MM.1S (cell line): ENCODE data around the gene RAB3D.

Experiments used
- DNase-seq: peaks from one replicate; pipeline ENCODE4 v3.0.0-alpha.2; 2015
- H2AFZ ChIP-seq: fragments of 300-600 bp; sonication (generic); 2 replicates; pipeline ENCODE4 v1.6.0; 2016; ENCODE audit warnings: antibody characterized with exemption, low read length
- H3F3A ChIP-seq: fragments of 300-600 bp; sonication (generic); 2 replicates; pipeline ENCODE4 v1.6.1; 2016; ENCODE audit warnings: mild to moderate bottlenecking, antibody characterized with exemption, low read length, moderate library complexity, mixed read lengths; ENCODE audit not compliant: insufficient read depth
- H3K27ac ChIP-seq: fragments of 300-600 bp; sonication (generic); 2 replicates; pipeline ENCODE4 v1.5.1; 2016; ENCODE audit warnings: mild to moderate bottlenecking, low read length
- H3K27me3 ChIP-seq: fragments of 300-600 bp; sonication (generic); replicated peaks from 2 replicates; pipeline ENCODE4 v1.6.0; 2016; ENCODE audit warnings: low read length; ENCODE audit not compliant: insufficient read depth
- H3K36me3 ChIP-seq: fragments of 300-600 bp; sonication (generic); replicated peaks from 2 replicates; pipeline ENCODE4 v1.6.1; 2016; ENCODE audit warnings: mild to moderate bottlenecking, low read length, mixed read lengths; ENCODE audit not compliant: insufficient read depth
- H3K4me1 ChIP-seq: fragments of 300-600 bp; sonication (generic); 2 replicates; pipeline ENCODE4 v1.6.1; 2016; ENCODE audit warnings: low read length, mixed read lengths
- H3K4me2 ChIP-seq: fragments of 300-600 bp; sonication (generic); 2 replicates; pipeline ENCODE4 v1.6.0; 2016; ENCODE audit warnings: low read depth, low read length
- H3K4me3 ChIP-seq: fragments of 300-600 bp; sonication (generic); 2 replicates; pipeline ENCODE4 v1.5.1; 2016; ENCODE audit warnings: low read length, mixed read lengths
- H3K79me2 ChIP-seq: fragments of 300-600 bp; sonication (generic); 2 replicates; pipeline ENCODE4 v1.6.1; 2016; ENCODE audit warnings: mixed run types, low read length, mixed read lengths
- H3K9ac ChIP-seq: fragments of 300-600 bp; sonication (generic); 2 replicates; pipeline ENCODE4 v1.6.1; 2016; ENCODE audit warnings: low read length, mixed read lengths
- H3K9me2 ChIP-seq: fragments of 300-600 bp; sonication (generic); replicated peaks from 2 replicates; pipeline ENCODE4 v1.6.1; 2016; ENCODE audit warnings: mild to moderate bottlenecking, low read length, mixed read lengths; ENCODE audit not compliant: insufficient read depth
- H3K9me3 ChIP-seq: fragments of 300-600 bp; sonication (generic); replicated peaks from 2 replicates; pipeline ENCODE4 v1.6.1; 2016; ENCODE audit warnings: mild to moderate bottlenecking, low read length, mixed read lengths; ENCODE audit not compliant: insufficient read depth
- H4K20me1 ChIP-seq: fragments of 300-600 bp; sonication (generic); 2 replicates; pipeline ENCODE4 v1.6.1; 2016; ENCODE audit warnings: mild to moderate bottlenecking, low read length, moderate library complexity, mixed read lengths; ENCODE audit not compliant: insufficient read depth
- EZH2 ChIP-seq: fragments of 300-600 bp; sonication (generic); optimal IDR thresholded peaks from 2 replicates; pipeline ENCODE3; 2017; ENCODE audit warnings: low read depth, mild to moderate bottlenecking, antibody characterized with exemption, low read length, mixed read lengths
- EZH2phosphoT487 ChIP-seq: fragments of 300-600 bp; sonication (generic); IDR thresholded peaks from 2 replicates; pipeline ENCODE4 v1.6.1; 2018; ENCODE audit warnings: antibody characterized with exemption, low read length
- TF ChIP-seq, protein P1 (sequence below): fragments of 300-600 bp; sonication (generic); IDR thresholded peaks from 2 replicates; pipeline ENCODE4 v1.5.1; 2016; ENCODE audit warnings: antibody characterized with exemption, low read length, mixed read lengths

Gene RAB3D

DNA sequence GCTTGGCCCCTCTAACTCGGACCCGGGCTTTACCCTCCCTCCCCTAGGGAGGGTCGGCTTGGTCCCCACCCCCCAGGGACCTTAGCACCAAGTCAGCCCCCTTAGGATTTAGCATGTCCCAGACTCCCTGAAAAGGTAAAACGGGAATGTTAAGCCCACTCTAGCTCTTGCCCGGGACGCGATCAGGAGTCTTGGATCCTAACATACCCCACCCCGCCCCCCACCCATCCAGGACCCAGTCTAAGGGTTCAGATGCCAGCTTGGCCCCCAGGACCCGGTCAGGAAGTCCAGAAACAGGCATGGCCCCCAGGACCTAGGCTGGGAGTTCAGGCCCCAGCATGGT is 44.2 kb upstream of the RAB3D start:
- Histone ChIP-seq H3K27me3 (peaks cover 26% of the 10 kb centered on the region), H2AFZ (peak overlapping the region; percentile 30; the same call in 1 of the 2 replicates), H3K79me2 (peaks cover 4% of the 10 kb centered on the region; the same call in 1 of the 2 replicates), H4K20me1 (no peaks in the 10 kb centered on the region), H3K27ac (no peak overlapping the region), H3K36me3 (no peaks in the 10 kb centered on the region), H3F3A (peaks cover 20% of the 10 kb centered on the region; the same call in 1 of the 2 replicates), H3K9me2 (no peaks in the 10 kb centered on the region), H3K4me3 (peak overlapping the region; percentile 28; the same call in 1 of the 2 replicates), H3K4me2 (peak overlapping the region; percentile 72; the same call in 1 of the 2 replicates), H3K4me1 (peaks cover 17% of the 10 kb centered on the region), H3K9ac (no peak overlapping the region), H3K9me3 (no peaks in the 10 kb centered on the region)
- TF ChIP-seq EZH2 (no peak), EZH2phosphoT487 (no peak)
- TF ChIP-seq, protein P1, sequence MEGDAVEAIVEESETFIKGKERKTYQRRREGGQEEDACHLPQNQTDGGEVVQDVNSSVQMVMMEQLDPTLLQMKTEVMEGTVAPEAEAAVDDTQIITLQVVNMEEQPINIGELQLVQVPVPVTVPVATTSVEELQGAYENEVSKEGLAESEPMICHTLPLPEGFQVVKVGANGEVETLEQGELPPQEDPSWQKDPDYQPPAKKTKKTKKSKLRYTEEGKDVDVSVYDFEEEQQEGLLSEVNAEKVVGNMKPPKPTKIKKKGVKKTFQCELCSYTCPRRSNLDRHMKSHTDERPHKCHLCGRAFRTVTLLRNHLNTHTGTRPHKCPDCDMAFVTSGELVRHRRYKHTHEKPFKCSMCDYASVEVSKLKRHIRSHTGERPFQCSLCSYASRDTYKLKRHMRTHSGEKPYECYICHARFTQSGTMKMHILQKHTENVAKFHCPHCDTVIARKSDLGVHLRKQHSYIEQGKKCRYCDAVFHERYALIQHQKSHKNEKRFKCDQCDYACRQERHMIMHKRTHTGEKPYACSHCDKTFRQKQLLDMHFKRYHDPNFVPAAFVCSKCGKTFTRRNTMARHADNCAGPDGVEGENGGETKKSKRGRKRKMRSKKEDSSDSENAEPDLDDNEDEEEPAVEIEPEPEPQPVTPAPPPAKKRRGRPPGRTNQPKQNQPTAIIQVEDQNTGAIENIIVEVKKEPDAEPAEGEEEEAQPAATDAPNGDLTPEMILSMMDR: no peak
- no peak for DNase-seq

DNA sequence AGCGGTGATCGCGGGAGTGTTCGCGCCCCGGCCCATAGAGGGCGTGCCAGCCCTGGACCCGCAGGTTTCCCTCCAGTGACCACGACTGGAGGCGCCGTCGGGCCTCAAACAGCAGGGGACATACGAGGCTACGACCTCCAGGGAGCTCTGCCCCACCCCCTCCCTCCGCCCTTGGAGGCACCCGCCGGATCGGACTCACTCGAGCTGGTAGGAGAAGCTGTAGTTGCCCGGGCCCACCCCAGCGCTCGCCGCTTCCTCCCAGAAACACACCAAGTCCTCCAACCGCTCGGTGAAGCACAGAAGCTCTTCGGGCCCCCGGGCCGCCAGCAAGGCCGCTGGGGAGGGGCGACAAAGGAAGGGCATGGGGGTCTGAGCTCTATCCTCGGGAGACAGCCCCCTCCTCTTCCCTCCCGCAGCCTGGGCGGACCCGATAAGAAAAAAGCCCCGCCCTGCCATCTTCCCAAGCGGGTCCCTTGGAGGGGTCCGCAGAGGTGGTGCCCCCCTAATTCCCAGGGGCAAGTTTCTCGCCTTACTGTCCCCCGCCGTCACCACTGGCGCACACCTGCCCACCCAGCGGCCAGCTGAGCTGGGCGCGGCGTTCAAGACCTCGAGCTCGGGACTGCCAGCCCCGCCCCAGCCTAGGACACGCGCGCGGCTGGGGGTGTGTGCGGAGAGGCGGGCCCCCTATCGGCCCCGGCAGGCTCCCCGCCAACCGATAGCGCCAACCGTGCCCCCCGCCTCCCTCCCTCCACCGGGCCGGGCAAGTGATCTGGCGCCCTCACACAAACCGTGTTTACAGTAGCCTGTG is 43.6 kb upstream of the RAB3D start:
- H2AFZ ChIP-seq: no peak overlapping the region
- H3K4me2 ChIP-seq: peak overlapping the region; percentile 72; the same call in 1 of the 2 replicates
- no peaks in the 10 kb centered on the region for H3K36me3 ChIP-seq
- H3F3A ChIP-seq: peaks cover 20% of the 10 kb centered on the region; the same call in 1 of the 2 replicates
- H3K9ac ChIP-seq: no peak overlapping the region
- no peaks in the 10 kb centered on the region for H4K20me1 ChIP-seq
- H3K79me2 ChIP-seq: peaks cover 4% of the 10 kb centered on the region; the same call in 1 of the 2 replicates
- H3K9me3 ChIP-seq: no peaks in the 10 kb centered on the region
- no peaks in the 10 kb centered on the region for H3K9me2 ChIP-seq
- no peak for DNase-seq
- H3K4me3 ChIP-seq: peak overlapping the region; percentile 22; the same call in 1 of the 2 replicates
- H3K27ac ChIP-seq: no peak overlapping the region
- H3K27me3 ChIP-seq: peaks cover 26% of the 10 kb centered on the region
- no peak for TF ChIP-seq EZH2phosphoT487
- TF ChIP-seq, protein P1: peak; percentile 45
- peaks cover 17% of the 10 kb centered on the region for H3K4me1 ChIP-seq

DNA sequence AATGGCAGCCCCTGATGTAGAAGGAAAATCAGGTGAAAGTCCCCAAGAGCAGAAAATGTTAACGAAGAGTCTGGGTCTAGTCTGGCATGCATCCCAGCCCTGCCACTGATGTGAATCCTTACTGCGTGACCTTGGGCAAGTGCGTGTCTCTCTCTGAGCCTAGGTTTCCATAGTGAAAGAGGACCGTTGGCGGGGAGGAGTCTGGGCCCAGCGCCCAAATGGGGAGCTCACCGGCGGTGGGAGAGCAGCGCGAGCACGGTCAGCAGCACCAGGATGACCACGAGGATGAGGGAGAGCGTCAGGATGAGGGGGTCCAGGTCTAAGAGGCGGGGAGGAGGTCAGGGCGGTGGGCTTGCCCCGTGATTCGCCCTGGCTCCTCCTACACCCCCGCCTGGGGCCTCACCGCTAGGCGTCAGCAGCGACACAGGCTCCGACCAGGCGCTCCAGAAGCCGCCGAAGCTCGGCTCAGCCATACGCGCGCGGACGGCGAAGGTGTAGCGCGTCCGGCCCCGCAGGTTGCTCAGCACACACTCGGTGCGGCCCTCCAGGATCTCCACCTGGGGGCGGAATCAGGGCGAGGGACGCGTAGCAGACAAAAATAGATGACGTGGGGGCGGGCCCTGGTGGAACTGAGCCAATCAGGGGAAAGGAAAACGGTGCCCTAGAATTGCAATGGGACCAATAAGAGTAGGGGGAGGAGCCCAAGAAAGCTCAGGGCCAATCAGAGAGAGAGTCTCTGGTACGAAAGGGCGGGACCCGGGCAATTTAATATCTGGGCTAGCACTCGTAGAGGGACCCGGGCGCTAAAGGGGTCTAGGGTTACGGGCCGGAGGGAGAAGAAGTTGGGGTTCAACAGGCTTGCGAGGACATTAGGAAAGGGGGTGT is 41.4 kb upstream of the RAB3D start:
- Histone ChIP-seq H3K4me3 (peak overlapping the region; percentile 88), H4K20me1 (no peaks in the 10 kb centered on the region), H3K4me2 (peak overlapping the region; percentile 79), H3K27me3 (peaks cover 23% of the 10 kb centered on the region), H3K9me2 (no peaks in the 10 kb centered on the region), H3K27ac (peak overlapping the region; percentile 92), H3K9me3 (no peaks in the 10 kb centered on the region), H3K9ac (peak overlapping the region; percentile 80), H3K79me2 (peaks cover 7% of the 10 kb centered on the region), H3K4me1 (peaks cover 26% of the 10 kb centered on the region), H3K36me3 (no peaks in the 10 kb centered on the region), H3F3A (peaks cover 20% of the 10 kb centered on the region; the same call in 1 of the 2 replicates), H2AFZ (peak overlapping the region; percentile 93)
- DNase-seq: peak; percentile 98
- TF ChIP-seq EZH2: no peak
- TF ChIP-seq, protein P1: peak; percentile 78
